AG04450 (cell line): Measurements from ENCODE around the gene SLC8A2. TPM values are rescaled to one million over a fixed set of nuclear protein-coding genes. Genes with fewer than 3 reads are reported as not detected.

Experiments used
- CTCF ChIA-PET: fragments of 300-600, 350-600 bp; formaldehyde crosslinking; extraction: SDS; loops from one replicate; lab custom pipeline; 2022; ENCODE audit warnings: antibody characterized with exemption, inconsistent platforms; lab: Charles Lee
- POLR2A ChIA-PET: fragments of 350-600 bp; formaldehyde crosslinking; extraction: SDS; loops from one replicate; lab custom pipeline; 2021; ENCODE audit warnings: antibody characterized with exemption, inconsistent platforms; lab: Yijun Ruan, JAX
- DNase-seq: peaks from one replicate; pipeline ENCODE4 v3.0.0-alpha.2; 2011; ENCODE audit warnings: low read depth, low spot score
- H3K27ac ChIP-seq: one replicate; pipeline ENCODE4 v1.5.1; 2012; ENCODE audit warnings: low read depth, low read length, control low read depth
- H3K27me3 ChIP-seq: one replicate; pipeline ENCODE4 v1.6.0; 2012; ENCODE audit warnings: low read length; ENCODE audit not compliant: control insufficient read depth, insufficient read depth
- H3K4me3 ChIP-seq: 2 replicates; pipeline ENCODE4 v1.5.1; 2011; ENCODE audit warnings: mild to moderate bottlenecking, low read depth, low read length, control low read depth
- H3K9me3 ChIP-seq: 2 replicates; pipeline ENCODE4 v1.5.1; 2012; ENCODE audit warnings: low read length; ENCODE audit not compliant: control insufficient read depth, insufficient read depth
- CTCF ChIP-seq: IDR thresholded peaks from 2 replicates; pipeline ENCODE4 v1.5.1; 2011; ENCODE audit warnings: low read depth, low read length, control low read depth, inconsistent platforms
- polyA minus RNA-seq: library from RNA; depleted of rRNA, polyadenylated mRNA; stranded (reverse); fragments of >200 nt; gene quantifications from 2 replicates; pipeline ENCODE4 v1.2.3, GENCODE V29; 2011; rRNA and poly(A)+ RNA removed
- polyA plus RNA-seq: library from polyadenylated mRNA; depleted of rRNA; stranded (reverse); fragments of >200 nt; gene quantifications from 2 replicates; pipeline ENCODE4 v1.2.3, GENCODE V29; 2011; rRNA removed

The SLC8A2 gene
- polyA plus RNA-seq, result 0.05 TPM in 1 of 2 replicates, not detected in the other
- polyA minus RNA-seq, result 0.52 TPM in 1 of 2 replicates, not detected in the other

- Histone ChIP-seq H3K4me3 (peak within 1 kb of the TSS; percentile 3; the same call in 1 of the 2 replicates), H3K27me3 (peaks cover 42% of the 10 kb centered on the region), H3K9me3 (no peaks in the 10 kb centered on the region; the same call in 1 of the 2 replicates), H3K27ac (no peak within 1 kb of the TSS)
- POLR2A ChIA-PET, result interaction anchor here (0.6 to 2.5 kb wide), 2 partner anchors 12 to 37 kb away, joined by 3 to 7 read pairs; partner anchors contain the start of gene KPTN
- no peak for TF ChIP-seq CTCF
- CTCF ChIA-PET, result no interaction called here
- peak; percentile 54 for DNase-seq
Measured at GRCh38 chr19:47471733-47472457, at the start of gene SLC8A2. Gene SLC8A2, minus strand, starts transcription at chr19:47471893. Its CDS starts 5,490 bp downstream, at chr19:47466403.

GRCh38 chr19:47520839-47521238 is 49.1 kb upstream of the SLC8A2 start:
- no peak overlapping the region for H3K27ac ChIP-seq
- H3K4me3 ChIP-seq, result no peak overlapping the region
- TF ChIP-seq CTCF, result no peak
- DNase-seq, result no peak
- CTCF ChIA-PET, result interaction anchor here (0.6 kb wide), 1 partner anchor 30 kb away, joined by 7 read pairs; no protein-coding TSS in a partner anchor
- POLR2A ChIA-PET, result no interaction called here
- H3K9me3 ChIP-seq, result no peaks in the 10 kb centered on the region
- peaks cover 35% of the 10 kb centered on the region for H3K27me3 ChIP-seq

- ChIA-PET POLR2A (no interaction called here), CTCF (interaction anchor here (0.6 kb wide), 1 partner anchor 30 kb away, joined by 7 read pairs; no protein-coding TSS in a partner anchor)
- no peak for TF ChIP-seq CTCF
- no peak for DNase-seq
- no peaks in the 10 kb centered on the region for H3K9me3 ChIP-seq
- H3K4me3 ChIP-seq, result no peak overlapping the region
- peaks cover 35% of the 10 kb centered on the region for H3K27me3 ChIP-seq
- no peak overlapping the region for H3K27ac ChIP-seq
Measured at GRCh38 chr19:47520343-47520806, 48.7 kb upstream of the SLC8A2 start.

- POLR2A ChIA-PET, result interaction anchor here (0.5 kb wide), 1 partner anchor 301 kb away, joined by 3 read pairs; no protein-coding TSS in a partner anchor
- CTCF ChIA-PET, result no interaction called here
Measured at GRCh38 chr19:47518854-47519253, 47.2 kb upstream of the SLC8A2 start.

More at GRCh38 chr19:47518854-47519253, 47.2 kb upstream of the SLC8A2 start:
- TF ChIP-seq CTCF, result no peak
- no peak overlapping the region for H3K27ac ChIP-seq
- H3K9me3 ChIP-seq, result peaks cover 6% of the 10 kb centered on the region; the same call in 1 of the 2 replicates
- H3K4me3 ChIP-seq, result no peak overlapping the region
- no peak for DNase-seq
- peaks cover 31% of the 10 kb centered on the region for H3K27me3 ChIP-seq
